ENCODE results near the gene CFAP54. TPM values are rescaled to one million over a fixed set of nuclear protein-coding genes. Genes with fewer than 3 reads are reported as not detected.

The CFAP54 gene
- total RNA-seq, 1 experiment from 2014 or later, result 0.09 TPM

DNA sequence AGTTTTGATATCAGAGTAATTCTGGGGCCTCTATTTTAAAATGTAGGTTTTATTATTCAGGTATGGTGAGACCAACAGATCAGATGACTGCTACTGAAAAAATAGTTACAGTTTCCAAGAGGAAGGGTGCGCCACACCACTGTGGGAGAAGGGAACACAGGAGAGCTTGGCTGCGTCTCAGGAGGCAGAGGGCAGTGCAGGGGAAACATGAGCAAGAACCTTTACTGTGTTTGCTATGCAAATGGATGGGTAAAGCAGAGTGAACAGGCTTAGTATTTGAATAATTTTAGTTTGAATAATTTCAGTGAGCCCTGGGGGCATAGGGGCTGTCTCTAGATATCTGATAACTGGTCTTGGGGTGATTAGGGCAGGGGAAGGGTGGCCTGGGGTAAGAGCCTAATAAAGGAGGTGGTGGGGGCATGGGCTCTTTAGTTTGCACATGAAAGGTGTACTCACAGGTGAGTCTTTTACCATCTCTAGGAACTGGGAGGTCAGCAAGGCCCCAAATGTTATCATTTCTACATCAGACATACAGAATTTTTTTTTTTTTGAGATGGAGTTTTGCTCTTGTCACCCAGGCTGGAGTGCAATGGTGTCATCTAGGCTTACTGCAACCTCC is 220.9 kb downstream of the CFAP54 start (continued):
- TF ChIP-seq CBFB (CRISPR knock-in tag; IDR thresholded peaks at IDR 0.05; ENCODE audit: low read depth) (no peak), EMX1 (CRISPR knock-in tag; IDR thresholded peaks at IDR 0.05) (no peak)

DNA sequence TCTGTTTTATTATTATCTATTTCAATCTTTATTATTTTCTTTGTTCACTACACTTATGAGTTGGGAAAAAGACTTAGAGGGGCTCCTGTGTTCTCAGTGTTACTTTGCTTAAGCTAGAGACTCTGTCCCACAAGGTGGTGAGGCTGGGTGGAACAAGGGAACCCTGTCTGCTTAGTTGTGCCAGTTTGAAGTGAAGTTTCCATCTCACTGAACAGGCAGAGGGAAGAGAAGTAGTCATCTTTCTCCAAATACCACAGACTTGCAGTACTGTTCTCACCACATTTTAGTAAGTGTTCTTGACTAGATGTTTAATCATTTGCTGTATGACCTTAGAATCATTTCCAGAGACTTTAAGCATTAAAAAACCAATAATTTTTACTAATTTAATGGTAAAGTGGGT is 222.0 kb downstream of the CFAP54 start:
- no peaks in the 10 kb centered on the region for H3K36me3 Mint-ChIP-seq
- ChIA-PET CTCF (no interaction called here), POLR2A (interaction anchor here (0.6 kb wide), 1 partner anchor 1324 kb away, joined by 3 read pairs; no protein-coding TSS in a partner anchor)
- DNase-seq (ENCODE audit: low spot score) (no peak), ATAC-seq (no peak)
- H3K9me3 Mint-ChIP-seq, result no peaks in the 10 kb centered on the region
- H3K4me1 Mint-ChIP-seq, result peaks cover 14% of the 10 kb centered on the region
- TF ChIP-seq, protein P1, sequence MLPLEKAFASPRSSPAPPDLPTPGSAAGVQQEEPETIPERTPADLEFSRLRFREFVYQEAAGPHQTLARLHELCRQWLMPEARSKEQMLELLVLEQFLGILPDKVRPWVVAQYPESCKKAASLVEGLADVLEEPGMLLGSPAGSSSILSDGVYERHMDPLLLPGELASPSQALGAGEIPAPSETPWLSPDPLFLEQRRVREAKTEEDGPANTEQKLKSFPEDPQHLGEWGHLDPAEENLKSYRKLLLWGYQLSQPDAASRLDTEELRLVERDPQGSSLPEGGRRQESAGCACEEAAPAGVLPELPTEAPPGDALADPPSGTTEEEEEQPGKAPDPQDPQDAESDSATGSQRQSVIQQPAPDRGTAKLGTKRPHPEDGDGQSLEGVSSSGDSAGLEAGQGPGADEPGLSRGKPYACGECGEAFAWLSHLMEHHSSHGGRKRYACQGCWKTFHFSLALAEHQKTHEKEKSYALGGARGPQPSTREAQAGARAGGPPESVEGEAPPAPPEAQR (CRISPR knock-in tag; IDR thresholded peaks at IDR 0.05), result no peak
- TF ChIP-seq FOXJ3 (CRISPR knock-in tag; IDR thresholded peaks at IDR 0.05; ENCODE audit: borderline replicate concordance) (no peak), JAZF1 (CRISPR knock-in tag; IDR thresholded peaks at IDR 0.05) (no peak), NFE2L1 (CRISPR knock-in tag; IDR thresholded peaks at IDR 0.05) (no peak), SOX15 (CRISPR knock-in tag; IDR thresholded peaks at IDR 0.05) (no peak), TP53 (CRISPR knock-in tag; IDR thresholded peaks at IDR 0.05) (no peak)
- TF ChIP-seq, protein P2, sequence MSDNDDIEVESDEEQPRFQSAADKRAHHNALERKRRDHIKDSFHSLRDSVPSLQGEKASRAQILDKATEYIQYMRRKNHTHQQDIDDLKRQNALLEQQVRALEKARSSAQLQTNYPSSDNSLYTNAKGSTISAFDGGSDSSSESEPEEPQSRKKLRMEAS (CRISPR knock-in tag; IDR thresholded peaks at IDR 0.05), result no peak
- no peak overlapping the region for H3K27ac Mint-ChIP-seq
- H3K27me3 Mint-ChIP-seq (ENCODE audit: low read depth), result no peaks in the 10 kb centered on the region
- no peak overlapping the region for H3K4me3 Mint-ChIP-seq

DNA sequence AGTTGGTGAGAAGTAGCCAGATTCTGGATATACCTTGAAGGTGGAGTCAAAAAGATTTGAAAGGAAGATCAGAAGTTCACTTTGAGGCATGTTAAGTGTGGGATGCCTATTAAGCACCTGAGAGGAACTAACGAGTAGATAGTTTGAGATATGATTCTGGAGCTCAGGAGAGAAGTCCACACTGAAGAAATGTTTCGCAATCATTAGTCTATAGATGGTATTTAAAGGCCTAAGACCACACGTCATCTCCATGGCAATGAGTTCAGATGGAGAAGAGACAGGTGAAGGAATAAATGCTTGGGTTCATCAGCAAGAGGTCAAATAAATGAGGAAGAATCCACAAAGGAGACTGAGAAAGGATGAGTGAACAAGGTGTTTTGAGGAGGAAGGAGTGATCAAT is 224.8 kb downstream of the CFAP54 start:
- peaks cover 18% of the 10 kb centered on the region for H3K4me1 Mint-ChIP-seq
- no peak overlapping the region for H3K27ac Mint-ChIP-seq
- no peaks in the 10 kb centered on the region for H3K9me3 Mint-ChIP-seq
- ChIA-PET CTCF (no interaction called here), POLR2A (no interaction called here)
- H3K27me3 Mint-ChIP-seq (ENCODE audit: low read depth), result no peaks in the 10 kb centered on the region
- no peaks in the 10 kb centered on the region for H3K36me3 Mint-ChIP-seq
- DNase-seq (ENCODE audit: low spot score) (no peak), ATAC-seq (no peak)
- no peak overlapping the region for H3K4me3 Mint-ChIP-seq
- TF ChIP-seq OVOL2 (CRISPR knock-in tag; IDR thresholded peaks at IDR 0.05; ENCODE audit: borderline replicate concordance) (no peak), ZNF138 (CRISPR knock-in tag; conservative IDR thresholded peaks at IDR 0.05) (no peak), JAZF1 (CRISPR knock-in tag; IDR thresholded peaks at IDR 0.05) (no peak), ESRRA (CRISPR knock-in tag; IDR thresholded peaks at IDR 0.05; ENCODE audit: borderline replicate concordance) (no peak), NR2C2 (CRISPR knock-in tag; IDR thresholded peaks at IDR 0.05) (no peak), KAT7 (CRISPR knock-in tag; IDR thresholded peaks at IDR 0.05; ENCODE audit: borderline replicate concordance) (no peak), ZNF416 (CRISPR knock-in tag; IDR thresholded peaks at IDR 0.05) (no peak), ZNF396 (CRISPR knock-in tag; IDR thresholded peaks at IDR 0.05; ENCODE audit: borderline replicate concordance) (no peak)
- TF ChIP-seq, protein P3, sequence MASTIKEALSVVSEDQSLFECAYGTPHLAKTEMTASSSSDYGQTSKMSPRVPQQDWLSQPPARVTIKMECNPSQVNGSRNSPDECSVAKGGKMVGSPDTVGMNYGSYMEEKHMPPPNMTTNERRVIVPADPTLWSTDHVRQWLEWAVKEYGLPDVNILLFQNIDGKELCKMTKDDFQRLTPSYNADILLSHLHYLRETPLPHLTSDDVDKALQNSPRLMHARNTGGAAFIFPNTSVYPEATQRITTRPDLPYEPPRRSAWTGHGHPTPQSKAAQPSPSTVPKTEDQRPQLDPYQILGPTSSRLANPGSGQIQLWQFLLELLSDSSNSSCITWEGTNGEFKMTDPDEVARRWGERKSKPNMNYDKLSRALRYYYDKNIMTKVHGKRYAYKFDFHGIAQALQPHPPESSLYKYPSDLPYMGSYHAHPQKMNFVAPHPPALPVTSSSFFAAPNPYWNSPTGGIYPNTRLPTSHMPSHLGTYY (CRISPR knock-in tag; IDR thresholded peaks at IDR 0.05), result no peak
- TF ChIP-seq, protein P4, sequence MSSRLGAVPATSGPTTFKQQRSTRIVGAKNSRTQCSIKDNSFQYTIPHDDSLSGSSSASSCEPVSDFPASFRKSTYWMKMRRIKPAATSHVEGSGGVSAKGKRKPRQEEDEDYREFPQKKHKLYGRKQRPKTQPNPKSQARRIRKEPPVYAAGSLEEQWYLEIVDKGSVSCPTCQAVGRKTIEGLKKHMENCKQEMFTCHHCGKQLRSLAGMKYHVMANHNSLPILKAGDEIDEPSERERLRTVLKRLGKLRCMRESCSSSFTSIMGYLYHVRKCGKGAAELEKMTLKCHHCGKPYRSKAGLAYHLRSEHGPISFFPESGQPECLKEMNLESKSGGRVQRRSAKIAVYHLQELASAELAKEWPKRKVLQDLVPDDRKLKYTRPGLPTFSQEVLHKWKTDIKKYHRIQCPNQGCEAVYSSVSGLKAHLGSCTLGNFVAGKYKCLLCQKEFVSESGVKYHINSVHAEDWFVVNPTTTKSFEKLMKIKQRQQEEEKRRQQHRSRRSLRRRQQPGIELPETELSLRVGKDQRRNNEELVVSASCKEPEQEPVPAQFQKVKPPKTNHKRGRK (CRISPR knock-in tag; IDR thresholded peaks at IDR 0.05; ENCODE audit: borderline replicate concordance), result no peak
- TF ChIP-seq, protein P5, sequence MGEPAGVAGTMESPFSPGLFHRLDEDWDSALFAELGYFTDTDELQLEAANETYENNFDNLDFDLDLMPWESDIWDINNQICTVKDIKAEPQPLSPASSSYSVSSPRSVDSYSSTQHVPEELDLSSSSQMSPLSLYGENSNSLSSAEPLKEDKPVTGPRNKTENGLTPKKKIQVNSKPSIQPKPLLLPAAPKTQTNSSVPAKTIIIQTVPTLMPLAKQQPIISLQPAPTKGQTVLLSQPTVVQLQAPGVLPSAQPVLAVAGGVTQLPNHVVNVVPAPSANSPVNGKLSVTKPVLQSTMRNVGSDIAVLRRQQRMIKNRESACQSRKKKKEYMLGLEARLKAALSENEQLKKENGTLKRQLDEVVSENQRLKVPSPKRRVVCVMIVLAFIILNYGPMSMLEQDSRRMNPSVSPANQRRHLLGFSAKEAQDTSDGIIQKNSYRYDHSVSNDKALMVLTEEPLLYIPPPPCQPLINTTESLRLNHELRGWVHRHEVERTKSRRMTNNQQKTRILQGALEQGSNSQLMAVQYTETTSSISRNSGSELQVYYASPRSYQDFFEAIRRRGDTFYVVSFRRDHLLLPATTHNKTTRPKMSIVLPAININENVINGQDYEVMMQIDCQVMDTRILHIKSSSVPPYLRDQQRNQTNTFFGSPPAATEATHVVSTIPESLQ (CRISPR knock-in tag; IDR thresholded peaks at IDR 0.05), result no peak
- TF ChIP-seq, protein P6, sequence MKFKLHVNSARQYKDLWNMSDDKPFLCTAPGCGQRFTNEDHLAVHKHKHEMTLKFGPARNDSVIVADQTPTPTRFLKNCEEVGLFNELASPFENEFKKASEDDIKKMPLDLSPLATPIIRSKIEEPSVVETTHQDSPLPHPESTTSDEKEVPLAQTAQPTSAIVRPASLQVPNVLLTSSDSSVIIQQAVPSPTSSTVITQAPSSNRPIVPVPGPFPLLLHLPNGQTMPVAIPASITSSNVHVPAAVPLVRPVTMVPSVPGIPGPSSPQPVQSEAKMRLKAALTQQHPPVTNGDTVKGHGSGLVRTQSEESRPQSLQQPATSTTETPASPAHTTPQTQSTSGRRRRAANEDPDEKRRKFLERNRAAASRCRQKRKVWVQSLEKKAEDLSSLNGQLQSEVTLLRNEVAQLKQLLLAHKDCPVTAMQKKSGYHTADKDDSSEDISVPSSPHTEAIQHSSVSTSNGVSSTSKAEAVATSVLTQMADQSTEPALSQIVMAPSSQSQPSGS (CRISPR knock-in tag; IDR thresholded peaks at IDR 0.05; ENCODE audit: borderline replicate concordance, low read depth), result no peak
- TF ChIP-seq, protein P7, sequence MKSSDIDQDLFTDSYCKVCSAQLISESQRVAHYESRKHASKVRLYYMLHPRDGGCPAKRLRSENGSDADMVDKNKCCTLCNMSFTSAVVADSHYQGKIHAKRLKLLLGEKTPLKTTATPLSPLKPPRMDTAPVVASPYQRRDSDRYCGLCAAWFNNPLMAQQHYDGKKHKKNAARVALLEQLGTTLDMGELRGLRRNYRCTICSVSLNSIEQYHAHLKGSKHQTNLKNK (CRISPR knock-in tag; IDR thresholded peaks at IDR 0.05), result no peak
- TF ChIP-seq, protein P8, sequence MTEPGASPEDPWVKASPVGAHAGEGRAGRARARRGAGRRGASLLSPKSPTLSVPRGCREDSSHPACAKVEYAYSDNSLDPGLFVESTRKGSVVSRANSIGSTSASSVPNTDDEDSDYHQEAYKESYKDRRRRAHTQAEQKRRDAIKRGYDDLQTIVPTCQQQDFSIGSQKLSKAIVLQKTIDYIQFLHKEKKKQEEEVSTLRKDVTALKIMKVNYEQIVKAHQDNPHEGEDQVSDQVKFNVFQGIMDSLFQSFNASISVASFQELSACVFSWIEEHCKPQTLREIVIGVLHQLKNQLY (CRISPR knock-in tag; IDR thresholded peaks at IDR 0.05), result no peak
- TF ChIP-seq, protein P9, sequence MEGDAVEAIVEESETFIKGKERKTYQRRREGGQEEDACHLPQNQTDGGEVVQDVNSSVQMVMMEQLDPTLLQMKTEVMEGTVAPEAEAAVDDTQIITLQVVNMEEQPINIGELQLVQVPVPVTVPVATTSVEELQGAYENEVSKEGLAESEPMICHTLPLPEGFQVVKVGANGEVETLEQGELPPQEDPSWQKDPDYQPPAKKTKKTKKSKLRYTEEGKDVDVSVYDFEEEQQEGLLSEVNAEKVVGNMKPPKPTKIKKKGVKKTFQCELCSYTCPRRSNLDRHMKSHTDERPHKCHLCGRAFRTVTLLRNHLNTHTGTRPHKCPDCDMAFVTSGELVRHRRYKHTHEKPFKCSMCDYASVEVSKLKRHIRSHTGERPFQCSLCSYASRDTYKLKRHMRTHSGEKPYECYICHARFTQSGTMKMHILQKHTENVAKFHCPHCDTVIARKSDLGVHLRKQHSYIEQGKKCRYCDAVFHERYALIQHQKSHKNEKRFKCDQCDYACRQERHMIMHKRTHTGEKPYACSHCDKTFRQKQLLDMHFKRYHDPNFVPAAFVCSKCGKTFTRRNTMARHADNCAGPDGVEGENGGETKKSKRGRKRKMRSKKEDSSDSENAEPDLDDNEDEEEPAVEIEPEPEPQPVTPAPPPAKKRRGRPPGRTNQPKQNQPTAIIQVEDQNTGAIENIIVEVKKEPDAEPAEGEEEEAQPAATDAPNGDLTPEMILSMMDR (IDR thresholded peaks at IDR 0.05), result no peak
